Peyer's patch (tissue), 4 donors: ENCODE results near the gene HMGCL.
"Not testable (repeated sequence)": the region's sequence is repeated elsewhere in the genome, so short reads cannot be mapped to it uniquely, and the experiment has no call there.

Experiments
- CTCF ChIP-seq, 6 experiments: fragments of 450-650 bp in 4 of 6; fragments of 200-600 bp in 2 of 6; sonication (generic) in 1 of 6; IDR thresholded peaks; one replicate each; pipeline ENCODE4 v1.5.1; 2017 to 2019; ENCODE audit warnings: antibody characterized with exemption in 6 of 6, mild to moderate bottlenecking in 3 of 6, moderate library complexity in 1 of 6
- POLR2A ChIP-seq, 2 donors: fragments of 450-650 bp; IDR thresholded peaks; one replicate each; pipeline ENCODE4 v1.5.1; 2017; ENCODE audit warnings: antibody characterized with exemption in 2 of 2, mild to moderate bottlenecking in 2 of 2, moderate library complexity in 2 of 2

- TF ChIP-seq POLR2A, CTCF (IDR thresholded peaks at IDR 0.05): not testable (repeated sequence)
Measured at GRCh38 chr1:23802809-23803342, 22.4 kb downstream of the HMGCL start.
